ES-I3 (cell line): ENCODE data around the gene RNF148.
"Not testable (repeated sequence)": the region's sequence is repeated elsewhere in the genome, so short reads cannot be mapped to it uniquely, and the experiment has no call there.

Source experiments
- H3K36me3 ChIP-seq: 2 replicates; pipeline ENCODE4 v1.6.1; 2013; ENCODE audit warnings: mild to moderate bottlenecking, low read length, control low read depth, moderate library complexity; ENCODE audit not compliant: insufficient read depth
- H3K4me1 ChIP-seq: 2 replicates; pipeline ENCODE4 v1.6.1; 2013; ENCODE audit warnings: mild to moderate bottlenecking, control low read depth, low read length; ENCODE audit not compliant: insufficient read depth
- H3K9ac ChIP-seq: 2 replicates; pipeline ENCODE4 v1.6.1; 2013; ENCODE audit warnings: low read depth, mild to moderate bottlenecking, low read length, moderate library complexity
- H3K9me3 ChIP-seq: 2 replicates; pipeline ENCODE4 v1.6.1; 2013; ENCODE audit warnings: mild to moderate bottlenecking, low read length, moderate library complexity; ENCODE audit not compliant: control insufficient read depth, insufficient read depth

Gene RNF148

DNA sequence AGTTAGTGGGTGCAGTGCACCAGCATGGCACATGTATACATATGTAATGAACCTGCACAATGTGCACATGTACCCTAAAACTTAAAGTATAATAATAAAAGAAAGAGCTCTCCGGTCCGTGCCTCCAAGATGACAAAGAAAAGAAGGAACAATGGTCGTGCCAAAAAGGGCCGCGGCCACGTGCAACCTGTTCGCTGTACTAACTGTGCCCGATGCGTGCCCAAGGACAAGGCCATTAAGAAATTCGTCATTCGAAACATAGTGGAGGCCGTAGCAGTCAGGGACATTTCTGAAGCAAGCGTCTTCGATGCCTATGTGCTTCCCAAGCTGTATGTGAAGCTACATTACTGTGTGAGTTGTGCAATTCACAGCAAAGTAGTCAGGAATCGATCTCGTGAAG is 21.5 kb downstream of the RNF148 start:
- H3K36me3 ChIP-seq, H3K9me3 ChIP-seq, H3K9ac ChIP-seq: not testable (repeated sequence)
- H3K4me1 ChIP-seq: peaks cover 18% of the 10 kb centered on the region; the same call in 1 of the 2 replicates

DNA sequence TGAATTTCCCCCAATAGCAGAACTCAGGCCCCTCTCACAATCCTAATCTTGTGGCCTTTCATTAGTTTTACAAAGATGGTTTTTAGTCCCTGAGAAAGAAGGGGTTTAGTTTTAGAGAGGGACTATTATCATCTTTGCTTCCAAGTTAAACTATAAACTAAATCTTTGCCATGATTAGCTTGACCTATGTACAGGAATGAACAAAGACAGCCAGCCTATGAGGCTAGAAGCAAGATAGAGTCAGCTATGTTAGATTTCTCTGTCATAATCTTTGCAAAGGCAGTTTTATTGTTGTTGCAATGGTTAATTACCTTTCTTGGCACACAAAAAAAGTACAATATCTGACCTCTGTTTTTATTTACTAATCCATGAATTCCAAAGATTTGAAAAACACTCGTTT is 22.9 kb downstream of the RNF148 start:
- Histone ChIP-seq H3K36me3 (no peaks in the 10 kb centered on the region), H3K4me1 (peaks cover 16% of the 10 kb centered on the region; the same call in 1 of the 2 replicates), H3K9me3 (no peaks in the 10 kb centered on the region), H3K9ac (no peak overlapping the region)

DNA sequence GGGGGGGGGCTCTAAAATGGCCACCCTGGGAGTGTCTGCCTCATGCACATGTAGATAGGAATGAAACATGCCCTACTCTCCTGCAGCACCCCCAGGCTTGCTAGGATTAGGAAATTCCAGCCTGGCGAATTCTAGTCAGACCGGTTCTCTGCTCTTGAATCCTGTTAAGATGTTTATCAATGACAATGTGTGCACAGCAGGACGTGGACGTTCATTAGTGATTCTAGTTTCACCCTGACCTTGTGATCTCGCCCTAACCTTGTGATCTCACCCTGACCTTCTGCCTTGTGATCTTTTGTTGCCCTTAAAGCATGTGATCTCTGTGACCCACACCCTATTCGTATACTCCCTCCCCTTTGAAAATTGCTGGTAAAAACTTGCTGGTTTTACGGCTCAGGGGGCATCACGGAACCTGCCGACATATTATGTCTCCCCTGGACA is 23.4 kb downstream of the RNF148 start:
- H3K36me3 ChIP-seq, H3K9ac ChIP-seq, H3K9me3 ChIP-seq: not testable (repeated sequence)
- H3K4me1 ChIP-seq: peaks cover 16% of the 10 kb centered on the region; the same call in 1 of the 2 replicates

DNA sequence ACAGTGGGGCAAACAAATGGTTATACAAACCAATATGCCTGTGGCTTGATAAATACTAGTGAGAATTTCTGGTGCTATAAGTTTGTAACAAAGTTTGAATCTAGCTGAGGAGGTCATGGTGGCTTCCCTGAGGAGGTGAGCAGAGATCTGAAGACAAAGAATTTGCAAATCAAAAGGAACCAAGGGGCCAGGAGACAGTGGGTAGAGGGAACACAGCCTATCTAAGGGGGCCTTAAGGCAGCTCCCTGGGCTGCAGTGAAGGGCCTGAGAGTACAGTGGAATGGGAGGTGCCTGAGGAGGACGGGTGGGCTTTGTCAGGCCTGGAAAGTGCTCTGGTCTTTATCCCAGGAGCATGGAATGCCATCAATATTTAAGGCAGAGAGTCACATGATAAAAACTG is 25.6 kb downstream of the RNF148 start:
- Histone ChIP-seq H3K36me3 (no peaks in the 10 kb centered on the region), H3K4me1 (peaks cover 16% of the 10 kb centered on the region; the same call in 1 of the 2 replicates), H3K9me3 (no peaks in the 10 kb centered on the region), H3K9ac (no peak overlapping the region)

DNA sequence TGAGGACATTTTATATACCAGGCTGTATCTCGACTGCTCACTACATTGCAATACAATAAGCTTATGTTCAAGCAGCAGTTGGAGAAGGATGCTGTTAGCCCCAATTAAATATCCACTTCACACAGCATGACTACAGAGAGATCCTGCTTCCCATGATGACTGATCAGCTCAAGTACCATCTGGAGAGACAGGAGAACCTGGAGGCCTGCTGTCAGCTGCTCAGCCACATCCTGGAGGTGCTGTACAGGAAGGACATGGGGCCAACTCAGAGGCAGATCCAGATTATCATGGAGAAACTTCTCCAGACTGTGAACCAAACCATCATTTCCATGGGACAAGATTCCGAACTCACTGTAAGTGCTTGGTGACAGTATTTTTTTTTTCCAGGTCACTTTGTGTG is 26.3 kb downstream of the RNF148 start:
- H3K4me1 ChIP-seq: peaks cover 19% of the 10 kb centered on the region; the same call in 1 of the 2 replicates
- no peak overlapping the region for H3K9ac ChIP-seq
- no peaks in the 10 kb centered on the region for H3K36me3 ChIP-seq
- no peaks in the 10 kb centered on the region for H3K9me3 ChIP-seq

DNA sequence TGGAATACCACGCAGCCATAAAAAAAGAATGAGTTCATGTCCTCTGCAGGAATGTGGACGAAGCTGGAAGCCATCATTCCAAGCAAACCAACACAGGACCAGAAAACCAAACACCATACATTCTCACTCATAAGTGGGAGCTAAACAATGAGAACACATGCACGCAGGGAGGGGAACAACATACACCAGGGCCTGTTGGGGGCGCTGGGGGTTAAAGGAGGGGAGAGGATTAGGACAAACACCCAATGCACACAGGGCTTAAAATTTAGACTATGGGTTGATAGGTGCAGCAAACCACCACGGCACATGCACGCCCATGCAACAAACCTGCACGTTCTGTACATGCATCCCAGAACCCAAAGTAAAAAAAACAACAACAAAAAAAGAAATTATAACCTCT is 27.1 kb downstream of the RNF148 start:
- no peaks in the 10 kb centered on the region for H3K9me3 ChIP-seq
- no peaks in the 10 kb centered on the region for H3K36me3 ChIP-seq
- H3K4me1 ChIP-seq: peaks cover 24% of the 10 kb centered on the region; the same call in 1 of the 2 replicates
- H3K9ac ChIP-seq: no peak overlapping the region

DNA sequence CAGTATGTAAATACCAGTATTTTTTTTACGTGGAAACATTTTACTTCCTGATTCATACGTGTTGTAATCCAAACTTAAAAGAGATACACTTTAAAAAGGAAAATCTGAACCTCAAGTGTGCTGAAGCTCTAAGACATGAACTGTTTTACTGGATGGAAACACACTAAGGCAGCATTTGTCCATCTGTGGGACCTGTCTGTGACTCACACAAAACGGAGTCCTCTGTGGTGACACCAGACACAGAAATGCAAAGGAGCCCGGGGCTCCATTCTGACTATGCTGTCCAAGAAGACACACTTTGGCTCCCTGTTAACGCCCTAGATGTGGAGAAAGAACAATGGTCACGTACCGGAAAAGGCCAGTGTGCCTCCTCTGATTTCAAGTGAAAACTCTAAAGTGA is 27.7 kb downstream of the RNF148 start:
- H3K36me3 ChIP-seq: no peaks in the 10 kb centered on the region
- H3K9me3 ChIP-seq: no peaks in the 10 kb centered on the region

DNA sequence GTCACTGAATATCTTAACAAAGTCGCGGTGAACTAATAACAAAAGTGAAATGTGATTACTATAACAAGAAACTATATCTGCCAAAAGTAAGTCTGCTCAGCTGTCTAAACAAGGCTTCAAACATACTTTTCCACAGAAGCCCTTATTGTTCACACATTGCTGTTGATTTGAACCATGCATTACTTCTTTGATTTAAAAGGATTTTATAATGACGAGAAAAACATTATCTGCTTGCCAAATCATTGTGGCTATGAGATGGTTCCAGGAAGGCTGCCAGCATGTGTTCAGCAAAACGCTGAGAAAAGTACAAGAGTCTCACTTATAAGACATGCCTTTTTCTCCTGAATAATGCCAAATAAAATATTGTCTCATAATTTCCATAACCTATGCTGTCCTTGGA is 28.2 kb downstream of the RNF148 start:
- no peaks in the 10 kb centered on the region for H3K9me3 ChIP-seq
- H3K4me1 ChIP-seq: peaks cover 17% of the 10 kb centered on the region; the same call in 1 of the 2 replicates
- no peaks in the 10 kb centered on the region for H3K36me3 ChIP-seq
- no peak overlapping the region for H3K9ac ChIP-seq

More for the DNA sequence above, 27.7 kb downstream of the RNF148 start:
- Histone ChIP-seq H3K9ac (no peak overlapping the region), H3K4me1 (peaks cover 22% of the 10 kb centered on the region; the same call in 1 of the 2 replicates)

DNA sequence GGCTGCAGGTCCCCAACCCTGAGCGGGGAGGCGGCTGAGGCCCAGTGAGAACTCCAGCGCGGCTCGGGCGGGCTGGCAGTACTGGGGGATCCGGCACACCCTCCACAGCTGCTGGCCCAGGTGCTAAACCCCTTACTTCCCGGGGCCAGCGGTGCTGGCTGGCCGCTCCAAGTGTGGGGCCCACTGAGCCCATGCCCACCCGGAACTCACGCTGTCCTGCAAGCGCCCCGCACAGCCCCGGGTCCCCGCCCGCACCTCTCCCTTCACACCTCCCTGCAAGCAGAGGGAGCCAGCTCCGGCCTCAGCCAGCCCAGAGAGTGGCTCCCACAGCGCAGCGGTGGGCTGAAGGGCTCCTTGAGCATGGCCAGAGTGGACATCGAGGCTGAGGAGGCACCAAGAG is 28.8 kb downstream of the RNF148 start:
- Histone ChIP-seq H3K36me3 (no peaks in the 10 kb centered on the region), H3K9me3 (no peaks in the 10 kb centered on the region), H3K9ac (no peak overlapping the region), H3K4me1 (peaks cover 17% of the 10 kb centered on the region; the same call in 1 of the 2 replicates)

DNA sequence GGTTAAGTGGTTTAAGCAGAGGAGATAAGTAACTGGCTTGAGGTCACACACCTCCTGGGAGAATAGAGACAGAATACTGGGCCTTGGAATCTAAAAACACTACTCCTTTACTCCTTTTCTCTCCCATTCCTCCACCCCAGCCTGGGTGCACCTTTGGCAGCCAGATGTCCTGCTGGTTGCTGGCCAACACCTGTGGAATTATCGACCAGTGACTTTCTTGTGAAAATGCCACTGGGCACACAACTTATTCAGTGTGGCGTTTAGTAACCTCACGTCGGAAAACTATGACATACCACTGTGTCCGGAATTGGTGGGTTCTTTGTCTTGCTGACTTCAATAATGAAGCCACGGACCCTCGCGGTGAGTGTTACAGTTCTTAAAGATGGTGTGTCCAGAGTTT is 30.2 kb downstream of the RNF148 start:
- Histone ChIP-seq H3K9me3 (no peaks in the 10 kb centered on the region), H3K4me1 (peaks cover 15% of the 10 kb centered on the region; the same call in 1 of the 2 replicates), H3K9ac (no peak overlapping the region), H3K36me3 (no peaks in the 10 kb centered on the region)

DNA sequence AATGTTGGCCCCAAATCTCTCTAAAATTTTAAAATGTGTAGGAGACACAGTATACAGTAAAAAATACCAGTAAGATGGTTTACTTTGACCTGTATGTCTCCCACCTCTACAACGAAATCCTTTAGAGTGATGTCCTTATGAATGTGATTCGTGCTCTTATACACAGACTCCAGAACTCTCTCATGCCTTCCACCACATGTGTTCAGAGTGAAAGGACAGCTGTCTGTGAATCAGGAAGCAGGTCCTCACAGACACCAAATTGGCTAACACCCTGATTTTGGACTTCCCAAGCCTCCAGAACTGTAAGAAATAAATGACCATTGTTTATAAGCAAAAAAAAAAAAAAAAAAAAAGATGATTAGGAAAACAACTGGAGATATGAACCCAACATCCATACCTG is 39.0 kb downstream of the RNF148 start:
- Histone ChIP-seq H3K36me3 (no peaks in the 10 kb centered on the region), H3K9ac (no peak overlapping the region), H3K9me3 (no peaks in the 10 kb centered on the region), H3K4me1 (no peaks in the 10 kb centered on the region)

DNA sequence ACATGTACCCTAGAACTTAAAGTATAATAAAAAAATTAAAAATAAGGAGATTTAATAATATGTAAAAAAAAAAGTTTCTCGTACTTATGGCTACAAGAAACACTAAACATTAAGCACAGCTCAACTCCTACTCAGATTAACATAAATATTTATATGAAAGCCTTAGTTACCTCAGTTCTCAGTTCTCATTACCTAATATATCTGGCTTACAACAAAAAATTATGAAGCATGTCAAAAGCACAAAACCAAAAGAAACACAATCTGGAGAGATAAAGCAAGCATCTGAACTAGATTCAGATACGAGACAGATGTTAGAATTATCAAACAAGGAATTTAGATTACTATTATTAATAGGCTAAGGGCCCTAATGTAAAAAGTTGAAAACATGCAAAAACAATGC is 43.9 kb downstream of the RNF148 start:
- H3K9ac ChIP-seq: no peak overlapping the region
- H3K9me3 ChIP-seq: no peaks in the 10 kb centered on the region
- no peaks in the 10 kb centered on the region for H3K4me1 ChIP-seq
- no peaks in the 10 kb centered on the region for H3K36me3 ChIP-seq

DNA sequence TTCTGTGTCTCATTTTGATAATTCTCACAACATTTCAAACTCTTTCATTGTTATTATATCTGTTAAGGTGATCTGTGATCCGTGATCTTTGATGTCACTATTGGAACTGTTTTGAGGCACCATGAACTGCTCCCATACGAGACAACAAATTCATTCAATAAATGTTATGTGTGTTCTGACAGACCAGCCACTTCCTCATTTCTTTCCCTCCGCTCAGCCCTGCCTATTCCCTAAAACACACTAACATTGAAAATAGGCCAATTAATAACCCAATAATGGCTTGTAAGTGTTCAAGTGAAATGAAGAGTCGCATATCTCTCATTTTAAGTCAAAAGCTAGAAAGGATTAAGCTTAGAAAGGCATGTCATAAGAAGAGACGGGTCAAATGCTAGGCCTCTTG is 49.0 kb downstream of the RNF148 start:
- Histone ChIP-seq H3K9ac (no peak overlapping the region), H3K4me1 (no peaks in the 10 kb centered on the region), H3K9me3 (no peaks in the 10 kb centered on the region), H3K36me3 (no peaks in the 10 kb centered on the region)

DNA sequence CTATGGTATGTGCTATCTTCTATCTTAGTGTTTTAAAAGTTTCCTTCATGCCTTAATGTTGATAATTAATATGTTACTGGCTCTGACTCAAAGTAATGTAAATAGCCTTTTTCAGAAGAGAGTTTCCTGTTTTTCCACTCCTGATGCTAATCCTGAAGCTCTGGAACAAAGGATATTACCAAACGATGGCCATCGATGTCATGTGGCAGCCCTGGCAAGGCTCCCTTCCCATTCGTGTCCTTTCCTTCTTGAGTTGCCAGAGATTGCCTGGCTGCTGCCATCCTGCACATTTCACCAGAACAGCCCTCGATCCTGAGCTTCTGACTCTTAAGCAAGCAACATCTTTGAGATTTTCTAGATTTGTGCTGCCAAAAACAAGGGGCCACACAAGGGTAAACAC is 49.8 kb downstream of the RNF148 start:
- H3K9ac ChIP-seq: no peak overlapping the region
- H3K36me3 ChIP-seq: no peaks in the 10 kb centered on the region
- H3K9me3 ChIP-seq: no peaks in the 10 kb centered on the region
- H3K4me1 ChIP-seq: no peaks in the 10 kb centered on the region
